GM12801 (cell line): Measurements from ENCODE around the gene CD36.

ENCODE experiments used
- TF ChIP-seq, protein P1 (sequence below): IDR thresholded peaks from one replicate; pipeline ENCODE4 v1.5.1; 2011; ENCODE audit warnings: control low read depth; ENCODE audit not compliant: insufficient read length; ENCODE audit errors: extremely low read depth

The CD36 gene

DNA sequence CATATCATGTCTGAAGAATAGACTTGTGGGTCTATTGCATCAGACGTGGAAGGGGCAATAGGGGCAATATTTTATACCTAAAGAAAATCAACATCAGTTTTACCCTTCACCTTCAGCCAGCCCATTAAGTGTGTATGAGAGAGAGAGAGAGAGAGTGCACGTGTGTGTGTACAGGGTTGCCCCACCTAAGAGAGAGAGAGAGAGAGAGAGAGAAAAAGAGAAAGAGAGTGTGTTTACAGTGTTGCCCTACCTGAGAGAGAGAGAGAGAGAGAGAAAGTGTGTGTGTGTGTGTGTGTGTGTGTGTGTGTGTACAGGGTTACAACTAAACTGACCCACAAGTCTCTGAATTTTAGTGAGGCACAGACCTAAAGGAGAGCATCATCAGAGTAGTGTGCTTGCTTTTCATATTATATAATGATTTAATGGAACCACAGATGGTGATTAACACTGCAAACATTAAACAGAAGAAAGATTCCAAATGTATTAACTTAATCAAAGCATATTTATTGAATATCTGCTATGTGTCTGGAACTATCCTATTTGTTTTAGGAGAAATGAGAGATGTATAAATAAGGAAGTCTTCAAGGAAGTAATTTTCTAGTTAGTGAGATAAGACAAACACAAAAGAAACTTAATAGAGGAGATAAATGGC is 66.8 kb downstream of the CD36 start:
- TF ChIP-seq, protein P1, sequence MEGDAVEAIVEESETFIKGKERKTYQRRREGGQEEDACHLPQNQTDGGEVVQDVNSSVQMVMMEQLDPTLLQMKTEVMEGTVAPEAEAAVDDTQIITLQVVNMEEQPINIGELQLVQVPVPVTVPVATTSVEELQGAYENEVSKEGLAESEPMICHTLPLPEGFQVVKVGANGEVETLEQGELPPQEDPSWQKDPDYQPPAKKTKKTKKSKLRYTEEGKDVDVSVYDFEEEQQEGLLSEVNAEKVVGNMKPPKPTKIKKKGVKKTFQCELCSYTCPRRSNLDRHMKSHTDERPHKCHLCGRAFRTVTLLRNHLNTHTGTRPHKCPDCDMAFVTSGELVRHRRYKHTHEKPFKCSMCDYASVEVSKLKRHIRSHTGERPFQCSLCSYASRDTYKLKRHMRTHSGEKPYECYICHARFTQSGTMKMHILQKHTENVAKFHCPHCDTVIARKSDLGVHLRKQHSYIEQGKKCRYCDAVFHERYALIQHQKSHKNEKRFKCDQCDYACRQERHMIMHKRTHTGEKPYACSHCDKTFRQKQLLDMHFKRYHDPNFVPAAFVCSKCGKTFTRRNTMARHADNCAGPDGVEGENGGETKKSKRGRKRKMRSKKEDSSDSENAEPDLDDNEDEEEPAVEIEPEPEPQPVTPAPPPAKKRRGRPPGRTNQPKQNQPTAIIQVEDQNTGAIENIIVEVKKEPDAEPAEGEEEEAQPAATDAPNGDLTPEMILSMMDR = no peak

DNA sequence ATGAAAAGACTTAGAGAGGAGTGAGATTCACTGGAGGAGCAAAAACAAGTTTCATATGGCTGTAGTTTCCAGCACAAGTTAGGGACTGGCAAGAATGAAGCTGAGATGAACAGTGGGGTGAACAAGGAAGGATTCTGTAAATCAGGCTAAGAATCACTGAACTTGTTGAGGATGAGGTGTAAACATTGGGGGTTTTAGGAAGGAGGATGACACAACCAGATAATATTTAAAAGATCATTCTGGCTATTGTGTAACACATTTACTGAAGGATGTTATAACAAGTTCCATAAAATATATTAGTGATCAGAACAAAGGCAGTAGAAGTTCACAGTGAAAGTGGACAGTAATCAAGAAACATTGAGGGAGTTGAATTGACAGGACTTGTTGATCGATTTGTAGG is 68.9 kb downstream of the CD36 start:
- TF ChIP-seq, protein P1 = no peak

DNA sequence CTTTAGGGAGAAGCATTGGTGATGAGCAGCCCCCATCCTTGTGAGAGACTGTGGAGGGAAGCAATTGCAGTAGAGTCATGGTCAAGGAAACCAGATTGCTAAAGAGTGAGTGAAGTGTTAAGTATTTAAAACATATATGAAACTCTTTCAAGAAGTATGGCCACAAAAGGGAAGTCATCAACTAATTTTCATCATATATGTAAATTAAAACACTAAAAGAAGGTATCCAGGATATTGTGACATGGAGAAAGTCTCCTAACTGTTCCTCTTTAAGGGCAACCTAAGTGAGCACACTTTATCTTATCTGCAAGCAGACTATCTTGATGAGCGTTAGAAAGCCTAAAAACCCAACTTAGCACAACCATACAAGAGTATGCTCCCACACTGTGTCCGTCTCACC is 69.7 kb downstream of the CD36 start:
- TF ChIP-seq, protein P1 = no peak

GRCh38 chr7:80711531-80711930 is 73.1 kb downstream of the CD36 start:
- TF ChIP-seq, protein P1 = no peak

GRCh38 chr7:80719261-80719660 is 80.8 kb downstream of the CD36 start:
- TF ChIP-seq, protein P1 = no peak

GRCh38 chr7:80720146-80720545 is 81.7 kb downstream of the CD36 start:
- TF ChIP-seq, protein P1 = no peak

DNA sequence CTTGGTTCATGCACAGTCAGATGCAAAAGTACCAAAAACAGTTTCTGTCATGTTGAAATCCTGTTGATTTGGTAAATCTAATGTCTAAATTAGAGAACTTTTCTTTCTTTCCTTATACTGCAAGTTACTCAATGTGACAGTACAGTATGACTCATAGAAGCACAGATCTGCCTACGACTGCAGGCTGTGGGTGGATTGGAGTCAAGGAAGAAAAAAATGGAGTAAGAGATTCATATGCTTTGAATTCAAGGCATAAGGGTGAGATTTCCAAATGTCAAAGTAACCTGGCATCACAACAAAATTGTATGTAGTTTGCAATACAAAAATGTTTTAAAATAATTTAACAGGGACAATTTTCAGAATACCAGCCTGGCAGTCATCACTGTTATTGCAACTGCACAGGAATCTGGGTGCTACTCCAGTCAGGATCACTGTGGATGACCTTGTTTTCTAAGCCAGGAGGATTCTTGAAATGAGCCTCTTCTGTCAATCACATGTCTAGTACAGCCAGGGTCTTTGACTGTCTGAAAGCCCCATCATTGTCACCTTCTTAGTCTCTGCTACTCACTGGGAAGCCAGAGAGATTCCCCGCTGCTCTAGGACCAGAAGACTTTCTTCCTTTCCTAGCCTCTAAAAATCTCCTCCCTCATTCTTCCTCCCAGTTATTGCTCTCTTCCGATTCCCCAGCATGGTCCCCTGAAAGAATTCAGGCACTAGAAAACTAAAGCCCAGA is 83.6 kb downstream of the CD36 start:
- TF ChIP-seq, protein P1 = no peak
